GM18498 (cell line): ENCODE results near the gene USP54.
"Not testable (repeated sequence)": the region's sequence is repeated elsewhere in the genome, so short reads cannot be mapped to it uniquely, and the experiment has no call there.

ENCODE experiments used
- ATAC-seq: cut with Tn5 transposase; IDR thresholded peaks from one replicate; pipeline ENCODE4 v1.9.1; 2021; ENCODE audit warnings: mild to moderate bottlenecking, moderate library complexity; ENCODE audit not compliant: unreplicated experiment

The USP54 gene

GRCh38 chr10:73590881-73591799 lies at the start of gene USP54:
TSS of gene USP54 (minus strand) at chr10:73591342. CDS start at chr10:73575658, 15,684 bp downstream.
- no peak for ATAC-seq

- no peak for ATAC-seq
These were observed 48.1 kb upstream of the USP54 start for GRCh38 chr10:73639286-73639685.

GRCh38 chr10:73635781-73636180 lies 44.6 kb upstream of the USP54 start:
- no peak for ATAC-seq

GRCh38 chr10:73634421-73634820 lies 43.3 kb upstream of the USP54 start:
- ATAC-seq = no peak

GRCh38 chr10:73629165-73629564 lies 38.0 kb upstream of the USP54 start:
- ATAC-seq = no peak

GRCh38 chr10:73628405-73628804 lies 37.3 kb upstream of the USP54 start:
- ATAC-seq = no peak

- ATAC-seq = no peak
These were observed 36.2 kb upstream of the USP54 start for GRCh38 chr10:73627300-73627699.

GRCh38 chr10:73625884-73626752 lies 35.0 kb upstream of the USP54 start:
- ATAC-seq = peak; percentile 96

- peak; percentile 40 for ATAC-seq
These were observed 34.1 kb upstream of the USP54 start for GRCh38 chr10:73625004-73625883.

GRCh38 chr10:73623056-73623455 lies 31.9 kb upstream of the USP54 start:
- ATAC-seq = no peak

GRCh38 chr10:73620974-73621373 lies 29.8 kb upstream of the USP54 start:
- ATAC-seq = not testable (repeated sequence)

GRCh38 chr10:73617143-73617542 lies 26.0 kb upstream of the USP54 start:
- not testable (repeated sequence) for ATAC-seq

- no peak for ATAC-seq
These were observed 23.6 kb upstream of the USP54 start for GRCh38 chr10:73614720-73615119.

- ATAC-seq = no peak
These were observed 18.0 kb upstream of the USP54 start for GRCh38 chr10:73609116-73609515.

- no peak for ATAC-seq
These were observed 10.4 kb upstream of the USP54 start for GRCh38 chr10:73601486-73601921.

- no peak for ATAC-seq
These were observed 6.2 kb upstream of the USP54 start for GRCh38 chr10:73597346-73597745.

- no peak for ATAC-seq
These were observed 2.7 kb upstream of the USP54 start for GRCh38 chr10:73593812-73594211.

- ATAC-seq = no peak
These were observed 2.0 kb upstream of the USP54 start for GRCh38 chr10:73593110-73593509.

- no peak for ATAC-seq
These were observed 975 bp upstream of the USP54 start for GRCh38 chr10:73591935-73592699.
